Measurements from ENCODE around the gene B3GNT3.
A peak's percentile ranks its signal among the peaks of the same experiment; 100 is the strongest.

B3GNT3 gene

DNA sequence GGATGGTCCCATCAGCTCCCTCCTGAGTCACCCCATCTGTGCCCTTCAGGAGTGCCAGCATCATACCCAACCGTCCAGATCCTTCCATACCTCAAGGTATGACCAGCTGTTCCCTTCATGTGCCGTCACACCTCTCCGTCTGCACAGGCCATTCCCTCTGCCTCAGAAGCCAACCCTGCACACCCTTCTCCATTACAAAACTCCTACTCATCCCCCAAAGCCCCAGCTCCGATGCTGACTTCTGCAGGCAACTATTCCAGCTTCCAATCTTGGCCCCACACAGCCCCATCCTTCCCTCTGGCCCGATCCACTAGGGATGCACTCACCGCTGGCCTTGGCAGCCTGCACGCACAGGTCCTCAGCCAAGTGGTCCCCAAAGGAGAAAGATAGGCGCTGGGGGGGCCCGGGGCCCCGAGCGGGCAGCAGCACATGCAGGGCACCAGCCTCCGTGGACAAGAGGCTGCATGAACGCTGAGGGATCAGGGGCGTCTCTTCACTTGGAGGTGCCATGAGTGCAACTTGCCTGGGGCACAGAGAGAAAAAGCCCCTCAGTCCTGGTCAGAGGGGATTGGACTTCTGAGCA, 49.1 kb downstream of the B3GNT3 start:
- no peak overlapping the region for H2AFZ ChIP-seq (ENCODE audit: low read length)
- H3K4me1 ChIP-seq (ENCODE audit: insufficient read depth, low read length, poor library complexity, severe bottlenecking): peaks cover 27% of the 10 kb centered on the region
- no peaks in the 10 kb centered on the region for H3K9me3 ChIP-seq (ENCODE audit: insufficient read depth, low read depth, low read length)
- peaks cover 3% of the 10 kb centered on the region for H4K20me1 ChIP-seq (ENCODE audit: insufficient read depth, low read length, poor library complexity, severe bottlenecking)
- peaks cover 16% of the 10 kb centered on the region; the same call in 1 of the 2 replicates for H3K36me3 ChIP-seq (ENCODE audit: insufficient read depth, low read length)
- no peaks in the 10 kb centered on the region for H3F3A ChIP-seq (ENCODE audit: low read depth)
- no peaks in the 10 kb centered on the region for H3K27me3 ChIP-seq (ENCODE audit: insufficient read depth, low read length, poor library complexity, severe bottlenecking)
- no peak overlapping the region for H3K9ac ChIP-seq (ENCODE audit: low read depth, low read length, poor library complexity, severe bottlenecking)
- H3K9me2 ChIP-seq (replicated peaks; ENCODE audit: low read depth, low read length): no peaks in the 10 kb centered on the region
- TF ChIP-seq, protein P1, sequence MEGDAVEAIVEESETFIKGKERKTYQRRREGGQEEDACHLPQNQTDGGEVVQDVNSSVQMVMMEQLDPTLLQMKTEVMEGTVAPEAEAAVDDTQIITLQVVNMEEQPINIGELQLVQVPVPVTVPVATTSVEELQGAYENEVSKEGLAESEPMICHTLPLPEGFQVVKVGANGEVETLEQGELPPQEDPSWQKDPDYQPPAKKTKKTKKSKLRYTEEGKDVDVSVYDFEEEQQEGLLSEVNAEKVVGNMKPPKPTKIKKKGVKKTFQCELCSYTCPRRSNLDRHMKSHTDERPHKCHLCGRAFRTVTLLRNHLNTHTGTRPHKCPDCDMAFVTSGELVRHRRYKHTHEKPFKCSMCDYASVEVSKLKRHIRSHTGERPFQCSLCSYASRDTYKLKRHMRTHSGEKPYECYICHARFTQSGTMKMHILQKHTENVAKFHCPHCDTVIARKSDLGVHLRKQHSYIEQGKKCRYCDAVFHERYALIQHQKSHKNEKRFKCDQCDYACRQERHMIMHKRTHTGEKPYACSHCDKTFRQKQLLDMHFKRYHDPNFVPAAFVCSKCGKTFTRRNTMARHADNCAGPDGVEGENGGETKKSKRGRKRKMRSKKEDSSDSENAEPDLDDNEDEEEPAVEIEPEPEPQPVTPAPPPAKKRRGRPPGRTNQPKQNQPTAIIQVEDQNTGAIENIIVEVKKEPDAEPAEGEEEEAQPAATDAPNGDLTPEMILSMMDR (conservative IDR thresholded peaks at IDR 0.05; ENCODE audit: low read length): no peak
- no peak for TF ChIP-seq EZH2phosphoT487 (IDR thresholded peaks at IDR 0.05; ENCODE audit: borderline replicate concordance)
- H3K79me2 ChIP-seq (ENCODE audit: insufficient read depth, low read length): peaks cover 38% of the 10 kb centered on the region
- no peak overlapping the region for H3K4me3 ChIP-seq (ENCODE audit: low read length, poor library complexity, severe bottlenecking)
- H3K4me2 ChIP-seq (ENCODE audit: low read depth, low read length, poor library complexity, severe bottlenecking): peak overlapping the region; percentile 11

DNA sequence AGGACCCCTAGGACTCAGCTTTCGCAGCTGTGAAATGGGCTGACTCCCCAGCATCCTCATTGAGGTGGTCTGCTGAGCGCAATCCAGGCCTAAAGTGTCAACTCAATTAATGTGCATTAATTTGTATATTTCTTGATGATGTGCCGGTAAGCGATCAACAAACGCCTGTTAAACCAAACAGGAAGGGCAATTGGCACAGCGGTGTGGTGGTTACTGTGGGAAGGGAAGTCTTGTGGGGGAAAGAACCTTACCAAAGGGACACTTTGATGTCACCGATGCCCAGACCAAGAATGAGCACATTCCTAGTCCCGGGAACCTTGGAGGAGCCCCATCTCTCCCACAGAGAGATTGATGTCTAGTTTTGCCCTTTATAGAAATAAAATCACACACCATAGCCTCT, 51.2 kb downstream of the B3GNT3 start:
- H3K9me3 ChIP-seq (ENCODE audit: insufficient read depth, low read depth, low read length): no peaks in the 10 kb centered on the region
- H3K9ac ChIP-seq (ENCODE audit: low read depth, low read length, poor library complexity, severe bottlenecking): peak overlapping the region; percentile 83
- peaks cover 41% of the 10 kb centered on the region for H3K4me1 ChIP-seq (ENCODE audit: insufficient read depth, low read length, poor library complexity, severe bottlenecking)
- peak overlapping the region; percentile 74 for H3K4me3 ChIP-seq (ENCODE audit: low read length, poor library complexity, severe bottlenecking)
- peaks cover 38% of the 10 kb centered on the region for H3K79me2 ChIP-seq (ENCODE audit: insufficient read depth, low read length)
- H3F3A ChIP-seq (ENCODE audit: low read depth): no peaks in the 10 kb centered on the region
- H3K9me2 ChIP-seq (replicated peaks; ENCODE audit: low read depth, low read length): no peaks in the 10 kb centered on the region
- H4K20me1 ChIP-seq (ENCODE audit: insufficient read depth, low read length, poor library complexity, severe bottlenecking): peaks cover 3% of the 10 kb centered on the region
- H3K4me2 ChIP-seq (ENCODE audit: low read depth, low read length, poor library complexity, severe bottlenecking): peak overlapping the region; percentile 84
- H3K27me3 ChIP-seq (ENCODE audit: insufficient read depth, low read length, poor library complexity, severe bottlenecking): no peaks in the 10 kb centered on the region
- peaks cover 5% of the 10 kb centered on the region; the same call in 1 of the 2 replicates for H3K36me3 ChIP-seq (ENCODE audit: insufficient read depth, low read length)
- TF ChIP-seq, protein P1 (conservative IDR thresholded peaks at IDR 0.05; ENCODE audit: low read length): no peak
- TF ChIP-seq EZH2phosphoT487 (IDR thresholded peaks at IDR 0.05; ENCODE audit: borderline replicate concordance): no peak
- no peak overlapping the region for H2AFZ ChIP-seq (ENCODE audit: low read length)

DNA sequence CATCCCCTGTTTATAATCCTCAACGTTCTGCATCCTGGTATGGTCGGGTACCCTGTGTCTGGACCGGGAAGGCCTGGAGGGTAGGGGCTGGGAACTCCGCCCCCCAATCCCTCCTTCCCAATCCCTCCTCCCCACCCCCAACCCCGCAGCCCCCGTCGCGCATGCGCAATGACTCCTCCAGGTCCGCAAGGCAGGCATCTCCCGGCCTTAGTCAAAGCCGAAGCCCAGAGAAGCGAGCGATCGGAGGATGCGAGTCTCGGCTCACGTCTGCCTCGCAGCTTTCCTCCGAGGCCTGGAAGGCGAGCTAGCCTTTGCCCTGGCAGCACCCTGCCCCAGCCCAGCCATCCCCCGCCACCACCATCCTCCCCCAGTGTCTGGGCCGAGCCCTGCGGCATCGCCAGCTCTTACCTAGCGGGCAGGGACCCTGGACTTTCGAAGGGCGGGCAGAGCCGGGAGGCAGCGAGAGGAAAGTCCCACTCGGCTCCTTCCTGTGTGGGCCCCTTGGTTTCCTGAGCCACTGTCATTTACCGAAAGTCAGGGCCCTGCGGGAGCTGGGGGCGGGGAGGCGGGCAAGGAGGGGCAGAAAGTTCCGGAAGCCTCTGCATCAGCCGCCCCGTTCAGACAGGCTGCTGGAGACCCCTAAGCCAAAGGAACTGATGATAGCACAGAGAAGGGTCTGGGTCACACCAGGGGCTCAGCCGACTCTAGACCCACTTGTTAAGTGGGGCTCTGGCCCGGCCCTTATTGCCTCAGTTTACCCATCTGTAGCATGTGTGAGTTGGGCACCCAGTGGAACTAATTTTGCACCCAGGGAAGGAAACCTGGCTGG, 52.8 kb downstream of the B3GNT3 start, which contains the start of gene JAK3:
JAK3 (minus strand) TSS at position 445 of the 829 bp plus-strand sequence. CDS start 3,565 bp downstream, outside the sequence.
- H3K27me3 ChIP-seq (ENCODE audit: insufficient read depth, low read length, poor library complexity, severe bottlenecking): no peaks in the 10 kb centered on the region
- H3K4me3 ChIP-seq (ENCODE audit: low read length, poor library complexity, severe bottlenecking): peak within 1 kb of the TSS; percentile 74
- no peak for TF ChIP-seq EZH2phosphoT487 (IDR thresholded peaks at IDR 0.05; ENCODE audit: borderline replicate concordance)
- TF ChIP-seq, protein P1 (conservative IDR thresholded peaks at IDR 0.05; ENCODE audit: low read length): no peak
- no peaks in the 10 kb centered on the region for H3F3A ChIP-seq (ENCODE audit: low read depth)
- H2AFZ ChIP-seq (ENCODE audit: low read length): peak within 1 kb of the TSS; percentile 77
- H3K79me2 ChIP-seq (ENCODE audit: insufficient read depth, low read length): peaks cover 38% of the 10 kb centered on the region
- no peaks in the 10 kb centered on the region for H3K36me3 ChIP-seq (ENCODE audit: insufficient read depth, low read length)
- no peaks in the 10 kb centered on the region for H3K9me3 ChIP-seq (ENCODE audit: insufficient read depth, low read depth, low read length)
- H3K4me1 ChIP-seq (ENCODE audit: insufficient read depth, low read length, poor library complexity, severe bottlenecking): peaks cover 41% of the 10 kb centered on the region
- H3K4me2 ChIP-seq (ENCODE audit: low read depth, low read length, poor library complexity, severe bottlenecking): peak within 1 kb of the TSS; percentile 84
- no peaks in the 10 kb centered on the region for H3K9me2 ChIP-seq (replicated peaks; ENCODE audit: low read depth, low read length)
- peaks cover 3% of the 10 kb centered on the region for H4K20me1 ChIP-seq (ENCODE audit: insufficient read depth, low read length, poor library complexity, severe bottlenecking)
- peak within 1 kb of the TSS; percentile 83 for H3K9ac ChIP-seq (ENCODE audit: low read depth, low read length, poor library complexity, severe bottlenecking)
